Activated naive CD4-positive, alpha-beta T cell treated with anti-CD3 and anti-CD28 coated beads for 36 hours (primary cell): ENCODE data around the gene GTF2E1. TPM values are rescaled to one million over a fixed set of nuclear protein-coding genes. Genes with fewer than 3 reads are reported as not detected.
"Not testable (repeated sequence)": the region's sequence is repeated elsewhere in the genome, so short reads cannot be mapped to it uniquely, and the experiment has no call there.

Source experiments
- CTCF ChIA-PET: fragments of 350-600 bp; sonication (Branson Sonifier 250); formaldehyde crosslinking; loops from one replicate; lab custom pipeline; 2021; ENCODE audit warnings: antibody characterized with exemption; lab: Charles Lee
- DNase-seq: peaks from one replicate; pipeline ENCODE4 v3.0.0-alpha.2; 2020
- H3K27ac Mint-ChIP-seq: one replicate; pipeline ENCODE4 v1.8.0; 2021; ENCODE audit warnings: mild to moderate bottlenecking, mixed read lengths
- H3K27me3 Mint-ChIP-seq: one replicate; pipeline ENCODE4 v1.8.0; 2021; ENCODE audit warnings: low read depth, mixed read lengths
- H3K36me3 Mint-ChIP-seq: one replicate; pipeline ENCODE4 v1.8.0; 2021; ENCODE audit warnings: low read depth, mixed read lengths
- H3K4me1 Mint-ChIP-seq: one replicate; pipeline ENCODE4 v1.8.0; 2021; ENCODE audit warnings: low read depth, mixed read lengths
- H3K4me3 Mint-ChIP-seq: one replicate; pipeline ENCODE4 v1.8.0; 2021; ENCODE audit warnings: mild to moderate bottlenecking, moderate library complexity, mixed read lengths
- H3K9me3 Mint-ChIP-seq: one replicate; pipeline ENCODE4 v1.8.0; 2021; ENCODE audit warnings: mixed read lengths
- intact Hi-C: fragments of 100-400 bp; cut with micrococcal nuclease; formaldehyde crosslinking; loops from one replicate; pipeline ENCODE4 v1.15.1; 2023
- total RNA-seq, 2 experiments: library from RNA; stranded (reverse); gene quantifications; one replicate each; pipeline ENCODE4 v1.2.3, GENCODE V29; 2021

GTF2E1 gene
- total RNA-seq, 2 experiments from 2014 or later, result 13.2 TPM

DNA sequence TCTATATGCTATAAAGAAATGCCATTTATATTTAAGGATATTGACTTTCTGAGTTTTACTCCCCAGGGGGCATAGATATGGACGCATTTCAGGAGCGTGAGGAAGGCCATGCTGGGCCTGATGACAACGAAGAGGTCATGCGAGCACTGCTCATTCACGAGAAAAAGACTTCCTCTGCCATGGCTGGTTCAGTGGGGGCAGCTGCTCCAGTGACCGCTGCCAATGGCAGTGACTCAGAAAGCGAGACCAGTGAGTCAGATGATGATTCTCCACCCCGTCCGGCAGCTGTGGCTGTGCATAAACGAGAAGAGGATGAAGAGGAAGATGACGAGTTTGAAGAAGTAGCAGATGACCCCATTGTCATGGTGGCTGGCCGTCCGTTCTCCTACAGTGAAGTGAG, 38.4 kb downstream of the GTF2E1 start:
- Mint-ChIP-seq H3K4me1 (no peaks in the 10 kb centered on the region), H3K27ac (no peak overlapping the region), H3K9me3 (no peaks in the 10 kb centered on the region), H3K36me3 (peaks cover 17% of the 10 kb centered on the region), H3K27me3 (no peaks in the 10 kb centered on the region), H3K4me3 (no peak overlapping the region)
- no peak for DNase-seq
- intact Hi-C loops, result no loop called here
- CTCF ChIA-PET, result no interaction called here

DNA sequence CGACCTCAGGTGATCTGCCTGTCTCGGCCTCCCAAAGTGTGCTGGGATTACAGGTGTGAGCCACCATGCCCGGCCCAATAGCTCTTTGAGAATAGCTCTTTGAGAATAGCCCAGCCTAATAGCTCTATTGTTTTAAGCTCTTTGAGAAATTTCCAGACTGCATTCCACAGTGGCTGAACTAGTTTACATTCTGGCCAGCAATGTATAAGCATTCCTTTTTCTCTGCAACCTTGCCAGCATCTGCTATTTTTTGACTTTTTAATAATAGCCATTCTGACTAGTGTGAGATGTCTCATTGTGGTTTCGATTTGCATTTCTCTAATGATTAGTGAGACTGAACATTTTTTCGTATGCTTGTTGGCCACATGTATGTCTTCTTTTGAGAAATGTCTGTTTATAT, 43.3 kb downstream of the GTF2E1 start:
- H3K4me3 Mint-ChIP-seq, H3K27me3 Mint-ChIP-seq, intact Hi-C loops, H3K4me1 Mint-ChIP-seq, H3K27ac Mint-ChIP-seq, H3K9me3 Mint-ChIP-seq, DNase-seq: not testable (repeated sequence)
- CTCF ChIA-PET, result interaction anchor here (0.7 kb wide), 1 partner anchor 9 kb away, joined by 3 read pairs; no protein-coding TSS in a partner anchor
- peaks cover 16% of the 10 kb centered on the region for H3K36me3 Mint-ChIP-seq

- CTCF ChIA-PET, result interaction anchor here (2.7 to 2.9 kb wide), 2 partner anchors 224 to 232 kb away, joined by 11 to 15 read pairs; no protein-coding TSS in a partner anchor
- no peaks in the 10 kb centered on the region for H3K9me3 Mint-ChIP-seq
- intact Hi-C loops, result no loop called here
- H3K4me1 Mint-ChIP-seq, result peaks cover 11% of the 10 kb centered on the region
- H3K4me3 Mint-ChIP-seq, result no peak overlapping the region
- no peak for DNase-seq
- peaks cover 3% of the 10 kb centered on the region for H3K36me3 Mint-ChIP-seq
- no peak overlapping the region for H3K27ac Mint-ChIP-seq
- H3K27me3 Mint-ChIP-seq, result no peaks in the 10 kb centered on the region
Observed at GRCh38 chr3:120791010-120791409, 48.5 kb downstream of the GTF2E1 start.

- H3K4me1 Mint-ChIP-seq, result peaks cover 11% of the 10 kb centered on the region
- no peak for DNase-seq
- no peaks in the 10 kb centered on the region for H3K9me3 Mint-ChIP-seq
- H3K36me3 Mint-ChIP-seq, result no peaks in the 10 kb centered on the region
- H3K27ac Mint-ChIP-seq, result no peak overlapping the region
- H3K4me3 Mint-ChIP-seq, result no peak overlapping the region
- CTCF ChIA-PET, result interaction anchor here (1.1 to 5.0 kb wide), 4 partner anchors 188 to 233 kb away, joined by 3 to 42 read pairs (median 13); no protein-coding TSS in a partner anchor
- no peaks in the 10 kb centered on the region for H3K27me3 Mint-ChIP-seq
- intact Hi-C loops, result no loop called here
Observed at GRCh38 chr3:120791913-120792312, 49.4 kb downstream of the GTF2E1 start.

- H3K9me3 Mint-ChIP-seq, result no peaks in the 10 kb centered on the region
- H3K4me1 Mint-ChIP-seq, result peaks cover 11% of the 10 kb centered on the region
- DNase-seq, result no peak
- no peak overlapping the region for H3K27ac Mint-ChIP-seq
- CTCF ChIA-PET, result interaction anchor here (0.6 to 5.0 kb wide), 8 partner anchors 30 to 549 kb away, joined by 3 to 42 read pairs (median 8); no protein-coding TSS in a partner anchor
- no peaks in the 10 kb centered on the region for H3K36me3 Mint-ChIP-seq
- H3K4me3 Mint-ChIP-seq, result no peak overlapping the region
- H3K27me3 Mint-ChIP-seq, result peaks cover 3% of the 10 kb centered on the region
- intact Hi-C loops, result no loop called here
Observed at GRCh38 chr3:120793601-120794000, 51.1 kb downstream of the GTF2E1 start.

DNA sequence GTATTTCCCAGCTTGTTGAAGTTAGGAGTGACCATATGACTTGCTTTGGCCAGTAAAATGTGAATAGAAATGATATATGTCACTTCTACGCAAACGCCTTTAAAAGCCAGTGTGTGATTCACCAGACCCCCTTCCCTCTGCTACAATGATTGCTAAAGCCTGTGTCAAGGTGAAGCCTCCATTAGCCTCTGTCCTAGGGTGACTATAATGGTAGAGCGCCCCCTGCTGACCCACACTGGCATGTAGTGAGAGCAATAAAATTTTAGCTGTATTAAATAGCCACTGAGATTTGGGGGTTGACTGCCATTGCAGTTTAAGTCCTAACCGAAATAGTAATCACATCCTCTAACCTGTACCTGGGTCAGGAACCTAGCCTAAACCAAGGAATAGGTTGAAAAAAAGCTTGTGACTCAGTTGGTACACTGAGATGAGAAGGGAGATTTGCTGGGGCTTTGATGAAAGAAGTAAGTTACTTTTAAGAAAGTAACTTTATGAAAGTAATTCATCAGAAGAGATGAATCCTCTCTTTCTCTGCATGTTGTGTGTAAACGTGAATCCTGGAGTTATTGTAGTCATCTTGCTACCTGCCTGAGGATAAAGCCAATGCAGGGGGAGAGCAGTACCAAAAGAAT, 52.6 kb downstream of the GTF2E1 start:
- Mint-ChIP-seq H3K9me3 (no peaks in the 10 kb centered on the region), H3K27ac (no peak overlapping the region), H3K4me3 (no peak overlapping the region), H3K27me3 (peaks cover 3% of the 10 kb centered on the region), H3K36me3 (no peaks in the 10 kb centered on the region), H3K4me1 (peaks cover 11% of the 10 kb centered on the region)
- intact Hi-C loops, result loop anchor here (1.0 to 2.0 kb wide), 4 partner anchors 199 to 550 kb away; partner anchors contain the start of gene NDUFB4
- CTCF ChIA-PET, result interaction anchor here (0.5 to 5.0 kb wide), 35 partner anchors 8 to 551 kb away, joined by 3 to 42 read pairs (median 4); partner anchors contain the start of genes GTF2E1, HGD, NDUFB4 and RABL3
- DNase-seq, result peak; percentile 93

- Mint-ChIP-seq H3K36me3 (no peaks in the 10 kb centered on the region), H3K27me3 (peaks cover 3% of the 10 kb centered on the region)
Observed at GRCh38 chr3:120795959-120796358, 53.4 kb downstream of the GTF2E1 start.

DNA sequence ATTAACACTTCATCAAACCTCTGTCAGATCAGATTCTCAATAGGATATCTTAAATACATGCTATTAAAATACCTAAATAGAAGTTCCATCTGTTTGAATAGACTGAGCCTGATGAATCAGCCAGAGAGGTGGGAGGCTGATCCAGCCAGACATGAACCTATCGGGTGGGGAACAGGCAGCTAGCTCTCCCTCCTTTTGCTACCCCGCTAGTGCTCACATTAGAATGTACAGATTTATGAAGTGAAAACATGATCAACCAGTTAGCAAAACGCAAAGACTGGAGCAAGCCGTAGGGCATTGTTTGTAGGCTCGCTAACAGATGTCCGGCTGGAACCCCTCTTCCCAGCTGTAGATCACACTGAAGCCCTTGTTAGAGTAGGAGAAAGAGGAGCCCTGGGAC, 54.4 kb downstream of the GTF2E1 start:
- CTCF ChIA-PET, result interaction anchor here (1.2 kb wide), 1 partner anchor 238 kb away, joined by 3 read pairs; no protein-coding TSS in a partner anchor
- Mint-ChIP-seq H3K4me3 (no peak overlapping the region), H3K9me3 (no peaks in the 10 kb centered on the region), H3K36me3 (no peaks in the 10 kb centered on the region), H3K4me1 (no peaks in the 10 kb centered on the region), H3K27me3 (peaks cover 3% of the 10 kb centered on the region), H3K27ac (no peak overlapping the region)
- intact Hi-C loops, result no loop called here
- no peak for DNase-seq

More at GRCh38 chr3:120795959-120796358, 53.4 kb downstream of the GTF2E1 start:
- CTCF ChIA-PET, result interaction anchor here (0.9 to 5.0 kb wide), 6 partner anchors 12 to 243 kb away, joined by 3 to 42 read pairs (median 4); partner anchors contain the start of gene HGD
- no peaks in the 10 kb centered on the region for H3K9me3 Mint-ChIP-seq
- no peak for DNase-seq
- peaks cover 9% of the 10 kb centered on the region for H3K4me1 Mint-ChIP-seq
- H3K4me3 Mint-ChIP-seq, result no peak overlapping the region
- H3K27ac Mint-ChIP-seq, result no peak overlapping the region
- intact Hi-C loops, result loop anchor here (1.0 to 2.0 kb wide), 4 partner anchors 200 to 551 kb away; partner anchors contain the start of gene NDUFB4

GRCh38 chr3:120797857-120798256, 55.3 kb downstream of the GTF2E1 start:
- Mint-ChIP-seq H3K36me3 (no peaks in the 10 kb centered on the region), H3K4me3 (no peak overlapping the region), H3K9me3 (no peaks in the 10 kb centered on the region), H3K27ac (no peak overlapping the region), H3K27me3 (peaks cover 3% of the 10 kb centered on the region), H3K4me1 (no peaks in the 10 kb centered on the region)
- CTCF ChIA-PET, result interaction anchor here (1.2 kb wide), 1 partner anchor 239 kb away, joined by 3 read pairs; no protein-coding TSS in a partner anchor
- DNase-seq, result no peak
- intact Hi-C loops, result no loop called here

DNA sequence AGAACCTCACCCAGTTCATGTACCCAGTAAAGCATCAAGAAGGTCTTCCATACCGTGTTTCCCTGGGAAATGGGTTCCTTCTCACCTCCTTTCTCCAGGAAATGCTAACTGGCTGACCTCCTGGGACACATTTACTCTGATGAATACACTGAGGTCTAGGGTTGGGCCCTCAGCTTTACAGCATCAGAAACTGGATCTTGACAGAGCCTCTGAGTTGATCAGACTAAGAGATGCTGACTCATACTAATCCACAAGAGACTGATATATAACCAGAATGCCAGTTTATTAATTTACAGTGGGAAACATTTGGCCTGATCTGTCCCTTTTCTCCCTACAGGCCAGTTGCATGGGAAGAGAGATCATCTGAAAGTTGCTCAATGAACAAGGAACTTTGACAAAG, 55.8 kb downstream of the GTF2E1 start:
- CTCF ChIA-PET, result no interaction called here
- Mint-ChIP-seq H3K27ac (no peak overlapping the region), H3K4me1 (no peaks in the 10 kb centered on the region), H3K27me3 (peaks cover 3% of the 10 kb centered on the region), H3K36me3 (no peaks in the 10 kb centered on the region), H3K4me3 (no peak overlapping the region), H3K9me3 (no peaks in the 10 kb centered on the region)
- intact Hi-C loops, result no loop called here
- no peak for DNase-seq

DNA sequence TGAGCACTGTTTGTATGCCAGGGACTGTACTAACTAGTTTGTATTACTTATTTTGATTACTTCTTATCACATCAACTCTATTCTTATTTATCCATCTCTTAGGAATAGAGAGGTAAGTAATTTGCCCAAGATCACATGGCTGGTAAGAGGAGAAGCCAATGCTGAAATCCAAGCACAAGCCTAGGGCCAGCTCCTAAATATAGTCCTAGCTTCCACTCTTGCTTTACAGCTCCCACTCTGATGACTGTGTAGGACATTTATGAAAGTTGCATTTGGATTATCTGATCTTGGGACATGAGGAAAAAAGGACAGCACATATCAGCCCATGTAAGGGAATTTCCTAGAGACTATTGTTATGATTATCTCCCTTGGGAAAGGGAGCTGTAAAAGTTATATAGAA, 58.1 kb downstream of the GTF2E1 start:
- H3K36me3 Mint-ChIP-seq, result no peaks in the 10 kb centered on the region
- intact Hi-C loops, result no loop called here
- DNase-seq, result no peak
- H3K9me3 Mint-ChIP-seq, result no peaks in the 10 kb centered on the region
- H3K4me3 Mint-ChIP-seq, result no peak overlapping the region
- peaks cover 3% of the 10 kb centered on the region for H3K27me3 Mint-ChIP-seq
- H3K4me1 Mint-ChIP-seq, result no peaks in the 10 kb centered on the region
- CTCF ChIA-PET, result interaction anchor here (2.0 kb wide), 1 partner anchor 242 kb away, joined by 7 read pairs; no protein-coding TSS in a partner anchor
- H3K27ac Mint-ChIP-seq, result no peak overlapping the region

GRCh38 chr3:120801484-120801883, 58.9 kb downstream of the GTF2E1 start:
- H3K36me3 Mint-ChIP-seq, result no peaks in the 10 kb centered on the region
- peaks cover 6% of the 10 kb centered on the region for H3K27me3 Mint-ChIP-seq
- H3K9me3 Mint-ChIP-seq, result no peaks in the 10 kb centered on the region
- H3K4me1 Mint-ChIP-seq, result no peaks in the 10 kb centered on the region
- no peak overlapping the region for H3K4me3 Mint-ChIP-seq
- intact Hi-C loops, result no loop called here
- CTCF ChIA-PET, result interaction anchor here (2.0 kb wide), 1 partner anchor 243 kb away, joined by 7 read pairs; no protein-coding TSS in a partner anchor
- no peak overlapping the region for H3K27ac Mint-ChIP-seq
- no peak for DNase-seq
